ENCODE results near the gene PSMD5.
A peak's percentile ranks its signal among the peaks of the same experiment; 100 is the strongest.

The PSMD5 gene

GRCh38 chr9:120801441-120801840, 41.3 kb downstream of the PSMD5 start:
- DNase-seq, result no peak

- DNase-seq, result peak; percentile 82
These were observed 49.6 kb downstream of the PSMD5 start, which contains the start of gene FBXW2 for GRCh38 chr9:120792898-120793765. Gene FBXW2 (minus strand): TSS chr9:120793416. CDS start chr9:120788258, 5,158 bp downstream.

DNA sequence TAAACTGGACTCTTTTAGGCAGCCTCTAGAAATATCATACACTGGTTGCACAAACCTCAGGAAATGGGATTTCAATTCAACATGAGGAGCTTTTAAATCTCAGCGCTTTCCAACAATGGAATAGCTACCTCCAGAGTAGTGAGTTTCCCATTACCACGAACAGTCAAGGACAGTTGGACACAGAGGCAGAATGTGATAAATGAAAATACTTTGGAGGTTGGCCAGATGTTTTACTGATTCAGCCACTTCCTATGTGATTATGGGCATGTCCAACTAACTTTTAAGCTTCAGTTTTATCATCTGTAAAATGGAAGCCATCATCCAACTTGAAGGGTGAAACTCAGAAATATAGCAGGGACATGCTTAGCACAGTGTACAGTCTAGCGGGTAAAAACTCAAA, 51.6 kb downstream of the PSMD5 start:
- no peak for DNase-seq

- no peak for DNase-seq
These were observed 54.8 kb downstream of the PSMD5 start for GRCh38 chr9:120787933-120788332.

DNA sequence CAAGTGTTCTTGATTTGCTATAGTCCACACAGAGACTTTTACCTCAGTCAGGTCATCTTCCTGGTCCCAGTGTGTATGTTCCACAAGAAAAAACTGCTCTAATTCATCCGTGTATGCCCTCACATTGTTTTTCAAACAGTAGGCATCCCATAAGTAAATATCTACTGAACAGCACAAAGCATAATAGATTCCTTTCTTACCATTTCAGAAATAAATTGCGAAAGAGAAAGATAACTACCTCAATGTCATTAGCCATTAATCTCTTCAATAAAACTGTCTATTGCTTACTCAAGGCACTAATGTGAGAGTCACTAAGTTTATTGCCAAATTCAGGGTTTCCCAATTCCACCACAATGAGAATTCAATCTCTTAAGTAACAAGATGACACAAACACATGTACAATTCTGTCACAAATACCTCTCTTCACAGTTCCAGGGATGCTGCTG, 59.1 kb downstream of the PSMD5 start:
- no peak for DNase-seq

DNA sequence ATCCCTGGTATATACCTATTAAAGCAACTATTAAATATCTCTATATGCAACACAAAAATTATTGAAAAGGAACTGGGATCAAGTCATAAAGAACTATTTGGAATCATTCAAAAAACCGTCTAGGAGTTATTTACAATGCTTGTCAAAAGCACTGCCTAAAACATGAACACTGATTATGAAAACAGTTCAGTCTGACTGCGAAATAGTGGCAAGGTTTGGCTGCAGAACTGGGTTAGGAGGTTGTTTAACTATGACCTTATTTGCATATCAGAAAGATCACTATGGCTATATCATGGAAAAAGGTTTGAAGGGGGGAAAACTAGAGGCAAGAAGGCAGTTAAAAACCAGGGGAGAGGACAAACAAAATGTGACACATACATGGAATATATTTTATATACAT, 61.5 kb downstream of the PSMD5 start:
- DNase-seq, result no peak

- no peak for DNase-seq
These were observed 62.4 kb downstream of the PSMD5 start for GRCh38 chr9:120780367-120780766.

GRCh38 chr9:120779227-120779626, 63.5 kb downstream of the PSMD5 start:
- DNase-seq, result no peak

DNA sequence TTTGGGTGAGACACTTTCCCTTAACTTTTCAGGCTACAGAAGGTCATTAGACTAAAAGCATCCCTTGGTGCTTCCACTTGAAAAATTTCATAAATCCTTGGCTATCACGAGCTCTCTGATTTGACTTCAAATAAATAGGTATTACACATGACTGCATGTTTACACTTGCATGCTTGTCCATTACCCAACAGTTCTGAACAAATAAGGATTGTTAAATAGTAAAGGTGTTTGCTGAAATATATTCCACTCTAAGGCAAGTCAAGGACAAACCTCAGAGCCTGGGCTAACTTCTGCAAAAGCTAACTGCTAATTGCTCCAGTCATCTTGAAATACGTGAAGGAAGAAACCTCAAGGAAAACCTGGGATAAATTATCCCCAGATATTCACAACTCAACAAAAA, 64.0 kb downstream of the PSMD5 start:
- no peak for DNase-seq

GRCh38 chr9:120777229-120777628, 65.5 kb downstream of the PSMD5 start:
- no peak for DNase-seq

- no peak for DNase-seq
These were observed 65.9 kb downstream of the PSMD5 start for GRCh38 chr9:120776788-120777187.

GRCh38 chr9:120775859-120776258, 66.9 kb downstream of the PSMD5 start:
- DNase-seq, result no peak

- DNase-seq, result no peak
These were observed 68.0 kb downstream of the PSMD5 start for GRCh38 chr9:120774719-120775118.

DNA sequence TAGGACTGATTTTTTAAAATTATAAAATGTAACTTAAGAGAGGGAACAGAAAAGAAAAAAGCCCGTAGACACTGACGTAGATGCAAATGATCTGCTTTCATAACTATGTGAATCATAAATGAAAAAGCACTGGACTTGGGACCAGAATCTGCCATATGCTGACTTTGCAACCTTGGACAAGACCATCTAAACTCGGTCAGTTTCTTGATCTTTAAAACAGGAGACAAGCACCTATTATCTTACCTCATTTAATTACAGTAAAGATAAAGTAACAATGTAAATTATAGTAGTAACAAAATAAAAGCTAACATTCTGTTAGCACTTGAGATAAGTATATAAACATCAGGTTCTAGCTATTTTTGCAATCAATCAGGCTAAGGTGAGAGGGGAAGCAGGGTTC, 69.5 kb downstream of the PSMD5 start:
- DNase-seq, result no peak

- no peak for DNase-seq
These were observed 71.8 kb downstream of the PSMD5 start for GRCh38 chr9:120770931-120771330.

DNA sequence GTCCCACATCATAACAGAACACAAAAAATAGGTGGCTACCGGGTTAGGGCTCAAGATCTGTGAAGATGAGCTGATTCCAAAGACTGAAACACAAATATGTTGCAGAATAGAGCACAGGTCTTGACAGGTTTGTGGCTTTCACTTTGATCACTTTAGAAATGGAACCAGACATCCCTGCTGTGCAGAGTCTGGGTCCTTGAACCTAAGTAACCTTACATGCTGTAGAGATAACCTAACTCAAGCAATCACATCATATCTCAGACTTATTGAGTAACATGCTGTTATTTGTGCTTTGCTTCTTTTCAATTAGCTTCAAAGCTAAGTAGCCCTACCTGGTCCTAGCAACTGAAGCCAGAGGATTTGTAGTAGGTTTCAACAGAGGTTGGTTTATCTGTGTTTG, 73.8 kb downstream of the PSMD5 start:
- DNase-seq, result no peak

DNA sequence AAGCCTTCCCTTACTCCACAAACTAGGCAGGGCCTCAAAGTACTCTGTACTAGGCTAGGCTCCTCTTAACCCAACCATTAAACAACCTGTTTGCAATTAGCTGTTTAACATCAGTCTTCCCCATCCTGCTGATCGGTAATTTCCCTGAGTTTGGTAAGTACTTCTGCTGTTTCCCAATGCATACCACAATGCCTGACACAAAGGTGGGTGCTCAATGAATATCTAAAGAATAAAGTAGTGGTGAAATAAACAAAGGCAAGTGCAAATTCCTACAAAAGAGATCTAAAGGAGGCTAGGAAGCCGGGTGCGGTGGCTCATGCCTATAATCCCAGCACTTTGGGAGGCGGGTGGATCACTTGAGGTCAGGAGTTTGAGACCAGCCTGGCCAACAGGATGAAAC, 74.5 kb downstream of the PSMD5 start:
- DNase-seq, result no peak

GRCh38 chr9:120767451-120767850, 75.3 kb downstream of the PSMD5 start:
- no peak for DNase-seq

All from activated CD8-positive, alpha-beta memory T cell treated with anti-CD3 and anti-CD28 coated beads, Interleukin-2, amount 50 U/mL, for 4 hours (primary cell).